H9 (cell line): ENCODE measurements around the gene INSC. TPM values are rescaled to one million over a fixed set of nuclear protein-coding genes. Genes with fewer than 3 reads are reported as not detected.

ENCODE experiments used
- DNase-seq: peaks from one replicate; pipeline ENCODE4 v3.0.0-alpha.2; 2017
- H2AFZ ChIP-seq: one replicate; pipeline ENCODE4 v1.6.1; 2013; ENCODE audit warnings: mild to moderate bottlenecking, low read length, control low read depth, moderate library complexity
- H2AK5ac ChIP-seq: 2 replicates; pipeline ENCODE4 v1.6.1; 2013; ENCODE audit warnings: low read length, control low read depth, mixed read lengths; ENCODE audit not compliant: insufficient read length
- H2BK120ac ChIP-seq: one replicate; pipeline ENCODE4 v1.6.1; 2013; ENCODE audit warnings: low read depth, mild to moderate bottlenecking, low read length, control low read depth, inconsistent platforms; ENCODE audit not compliant: poor library complexity, severe bottlenecking
- H2BK12ac ChIP-seq: 2 replicates; pipeline ENCODE4 v1.6.1; 2013; ENCODE audit warnings: low read length, control low read depth, mixed read lengths, low read depth; ENCODE audit not compliant: insufficient read length
- H2BK15ac ChIP-seq: 2 replicates; pipeline ENCODE4 v1.6.1; 2013; ENCODE audit warnings: low read depth, low read length, control low read depth
- H2BK20ac ChIP-seq: one replicate; pipeline ENCODE4 v1.6.1; 2013; ENCODE audit warnings: low read depth, mild to moderate bottlenecking, low read length, control low read depth, inconsistent platforms; ENCODE audit not compliant: poor library complexity, severe bottlenecking
- H2BK5ac ChIP-seq: 2 replicates; pipeline ENCODE4 v1.6.1; 2013; ENCODE audit warnings: low read length, control low read depth, mixed read lengths; ENCODE audit not compliant: insufficient read length
- H3K14ac ChIP-seq: 2 replicates; pipeline ENCODE4 v1.6.1; 2013; ENCODE audit warnings: low read length, control low read depth; ENCODE audit not compliant: insufficient read depth
- H3K18ac ChIP-seq: 2 replicates; pipeline ENCODE4 v1.6.1; 2013; ENCODE audit warnings: low read depth, mild to moderate bottlenecking, mixed read lengths, low read length, control low read depth; ENCODE audit not compliant: insufficient read length
- H3K23ac ChIP-seq: 2 replicates; pipeline ENCODE4 v1.6.1; 2013; ENCODE audit warnings: low read length, control low read depth, mixed read lengths, low read depth; ENCODE audit not compliant: insufficient read length
- H3K23me2 ChIP-seq: 2 replicates; pipeline ENCODE4 v1.6.1; 2013; ENCODE audit warnings: low read depth, mild to moderate bottlenecking, mixed read lengths, low read length, control low read depth; ENCODE audit not compliant: insufficient read length, poor library complexity, severe bottlenecking
- H3K27ac ChIP-seq: 2 replicates; pipeline ENCODE4 v1.5.1; 2013; ENCODE audit warnings: low read length, control low read depth, mixed read lengths, low read depth; ENCODE audit not compliant: insufficient read length
- H3K27me3 ChIP-seq: 2 replicates; pipeline ENCODE4 v1.6.1; 2013; ENCODE audit warnings: low read length, control low read depth, inconsistent platforms; ENCODE audit not compliant: insufficient read depth
- H3K4ac ChIP-seq: 2 replicates; pipeline ENCODE4 v1.6.1; 2013; ENCODE audit warnings: low read depth, mild to moderate bottlenecking, control low read depth, inconsistent platforms, low read length, moderate library complexity
- H3K4me1 ChIP-seq: 2 replicates; pipeline ENCODE4 v1.6.1; 2013; ENCODE audit warnings: low read length, control low read depth, inconsistent platforms; ENCODE audit not compliant: insufficient read depth
- H3K4me2 ChIP-seq: 2 replicates; pipeline ENCODE4 v1.6.1; 2013; ENCODE audit warnings: low read length, control low read depth, mixed read lengths; ENCODE audit not compliant: insufficient read length, insufficient read depth
- H3K56ac ChIP-seq: 2 replicates; pipeline ENCODE4 v1.6.1; 2013; ENCODE audit warnings: low read depth, mild to moderate bottlenecking, mixed read lengths, low read length, control low read depth; ENCODE audit not compliant: insufficient read length
- H3K79me1 ChIP-seq: 2 replicates; pipeline ENCODE4 v1.6.1; 2013; ENCODE audit warnings: low read depth, mild to moderate bottlenecking, moderate library complexity, low read length, control low read depth, inconsistent platforms; ENCODE audit not compliant: insufficient read depth, poor library complexity, severe bottlenecking
- H3K79me2 ChIP-seq: 2 replicates; pipeline ENCODE4 v1.6.1; 2013; ENCODE audit warnings: low read length, control low read depth, inconsistent platforms; ENCODE audit not compliant: insufficient read depth
- H3K9ac ChIP-seq: 2 replicates; pipeline ENCODE4 v1.6.1; 2013; ENCODE audit warnings: low read length, control low read depth, mixed read lengths; ENCODE audit not compliant: insufficient read length; ENCODE audit errors: extremely low read depth
- H3K9me3 ChIP-seq: one replicate; pipeline ENCODE4 v1.6.1; 2013; ENCODE audit warnings: low read depth, low read length, inconsistent platforms; ENCODE audit not compliant: control insufficient read depth
- H3T11ph ChIP-seq: one replicate; pipeline ENCODE4 v1.6.1; 2013; ENCODE audit warnings: mild to moderate bottlenecking, low read length, control low read depth, inconsistent platforms
- H4K20me1 ChIP-seq: one replicate; pipeline ENCODE4 v1.6.1; 2013; ENCODE audit not compliant: control insufficient read depth, insufficient read length, insufficient read depth
- H4K5ac ChIP-seq: 2 replicates; pipeline ENCODE4 v1.6.1; 2013; ENCODE audit warnings: low read depth, mild to moderate bottlenecking, mixed read lengths, low read length, control low read depth; ENCODE audit not compliant: insufficient read length
- H4K8ac ChIP-seq: replicated peaks from 2 replicates; pipeline ENCODE4 v1.6.1; 2013; ENCODE audit warnings: low read length, control low read depth, mixed read lengths, low read depth; ENCODE audit not compliant: insufficient read length
- H4K91ac ChIP-seq: 2 replicates; pipeline ENCODE4 v1.6.1; 2013; ENCODE audit warnings: low read depth, mild to moderate bottlenecking, moderate library complexity, mixed read lengths, low read length, control low read depth; ENCODE audit not compliant: insufficient read length
- H3K27ac Mint-ChIP-seq, 3 experiments: 2 replicates in 2 of 3; 3 replicates in 1 of 3; pipeline ENCODE4 v1.8.0; 2020 to 2021; ENCODE audit warnings: mixed read lengths in 3 of 3, mild to moderate bottlenecking in 1 of 3, moderate library complexity in 1 of 3
- H3K27me3 Mint-ChIP-seq: 2 replicates; pipeline ENCODE4 v1.8.0; 2021; ENCODE audit warnings: low read depth, mild to moderate bottlenecking, moderate library complexity, mixed read lengths
- H3K36me3 Mint-ChIP-seq, 3 experiments: 2 replicates in 2 of 3; 3 replicates in 1 of 3; pipeline ENCODE4 v1.8.0; 2020 to 2021; ENCODE audit warnings: low read depth in 3 of 3, mixed read lengths in 3 of 3; ENCODE audit not compliant: insufficient read depth in 1 of 3
- H3K4me1 Mint-ChIP-seq, 2 experiments: 2 replicates each; pipeline ENCODE4 v1.8.0; 2020; ENCODE audit warnings: mixed read lengths in 2 of 2
- H3K4me3 Mint-ChIP-seq, 2 experiments: 2 replicates in 1 of 2; 3 replicates in 1 of 2; pipeline ENCODE4 v1.8.0; 2020 to 2021; ENCODE audit warnings: mild to moderate bottlenecking in 2 of 2, mixed read lengths in 2 of 2, moderate library complexity in 1 of 2
- H3K9me3 Mint-ChIP-seq, 2 experiments: 2 replicates in 1 of 2; 3 replicates in 1 of 2; pipeline ENCODE4 v1.8.0; 2020; ENCODE audit warnings: mild to moderate bottlenecking in 2 of 2, mixed read lengths in 2 of 2, moderate library complexity in 1 of 2
- WGBS: extraction: QIAGEN DNeasy Blood & Tissue Kit; methylation state at CpG from one replicate; pipeline ENCODE4 v1.1.7; 2013; ENCODE audit warnings: missing lambda C conversion rate, low lambda C conversion rate, mixed read lengths; ENCODE audit not compliant: insufficient read length; ENCODE audit errors: extremely low coverage; 5-methylcytosine and 5-hydroxymethylcytosine counted together
- total RNA-seq: library from RNA; stranded (reverse); gene quantifications from 2 replicates; pipeline ENCODE4 v1.2.1, GENCODE V29; 2021
- TF ChIP-seq, protein P1 (sequence below): fragments of 200-600 bp; sonication (generic); conservative IDR thresholded peaks from 3 replicates; pipeline ENCODE4 v1.8.0; 2021; ENCODE audit warnings: antibody characterized with exemption, mild to moderate bottlenecking

The INSC gene
- total RNA-seq, 1 experiment from 2014 or later: not detected

DNA sequence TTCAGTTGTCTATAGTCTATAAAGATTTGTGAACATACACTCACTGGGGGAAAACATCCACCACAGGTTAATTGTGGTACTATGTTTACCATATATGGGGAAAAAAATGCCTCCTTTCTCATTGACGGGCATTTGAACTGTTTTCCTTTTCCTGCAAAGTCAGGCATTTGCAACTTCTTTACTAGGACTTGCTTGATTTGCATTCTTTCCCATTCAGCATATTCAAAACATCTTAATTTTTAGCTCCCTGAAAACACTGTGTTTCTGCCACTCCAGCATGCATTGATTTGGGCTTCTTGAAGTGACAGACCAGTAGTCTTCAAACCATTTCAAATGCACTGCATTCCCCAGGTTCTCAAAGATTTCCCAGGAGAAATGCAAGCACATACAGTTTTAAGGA is 67.6 kb downstream of the INSC start:
- Mint-ChIP-seq H3K27me3 (peaks cover 2% of the 10 kb centered on the region; the same call in 1 of the 2 replicates), H3K9me3 (no peaks in the 10 kb centered on the region)

More for the DNA sequence above, 67.6 kb downstream of the INSC start:
- Histone ChIP-seq H3K23ac (no peak overlapping the region), H4K91ac (no peak overlapping the region), H2BK20ac (no peak overlapping the region), H2BK120ac (no peak overlapping the region), H3K4ac (no peak overlapping the region), H3K56ac (no peak overlapping the region), H3K4me1 (peaks cover 3% of the 10 kb centered on the region; the same call in 1 of the 2 replicates), H3K79me1 (no peaks in the 10 kb centered on the region), H3K79me2 (no peaks in the 10 kb centered on the region), H3T11ph (no peak overlapping the region), H3K9ac (no peak overlapping the region), H4K20me1 (no peaks in the 10 kb centered on the region), H2AK5ac (no peak overlapping the region), H3K9me3 (no peaks in the 10 kb centered on the region), H3K18ac (no peak overlapping the region), H3K23me2 (no peaks in the 10 kb centered on the region), H4K5ac (no peak overlapping the region), H4K8ac (no peak overlapping the region), H3K27ac (no peak overlapping the region), H2AFZ (no peak overlapping the region), H2BK12ac (no peak overlapping the region), H3K4me2 (no peak overlapping the region), H3K14ac (no peak overlapping the region), H3K27me3 (no peaks in the 10 kb centered on the region), H2BK5ac (no peak overlapping the region), H2BK15ac (no peak overlapping the region)
- no peak for DNase-seq
- no CpG with 5 or more reads among the region's 1 CpG for WGBS
- Mint-ChIP-seq H3K4me3 (no peak overlapping the region), H3K4me1 (peaks cover 15 to 18% of the 10 kb centered on the region in 2 experiments), H3K36me3 (peaks cover 0 to 2% (median 0%) of the 10 kb centered on the region in 3 experiments; a peak in 1 of 7 replicates), H3K27ac (no peak overlapping the region)
- TF ChIP-seq, protein P1, sequence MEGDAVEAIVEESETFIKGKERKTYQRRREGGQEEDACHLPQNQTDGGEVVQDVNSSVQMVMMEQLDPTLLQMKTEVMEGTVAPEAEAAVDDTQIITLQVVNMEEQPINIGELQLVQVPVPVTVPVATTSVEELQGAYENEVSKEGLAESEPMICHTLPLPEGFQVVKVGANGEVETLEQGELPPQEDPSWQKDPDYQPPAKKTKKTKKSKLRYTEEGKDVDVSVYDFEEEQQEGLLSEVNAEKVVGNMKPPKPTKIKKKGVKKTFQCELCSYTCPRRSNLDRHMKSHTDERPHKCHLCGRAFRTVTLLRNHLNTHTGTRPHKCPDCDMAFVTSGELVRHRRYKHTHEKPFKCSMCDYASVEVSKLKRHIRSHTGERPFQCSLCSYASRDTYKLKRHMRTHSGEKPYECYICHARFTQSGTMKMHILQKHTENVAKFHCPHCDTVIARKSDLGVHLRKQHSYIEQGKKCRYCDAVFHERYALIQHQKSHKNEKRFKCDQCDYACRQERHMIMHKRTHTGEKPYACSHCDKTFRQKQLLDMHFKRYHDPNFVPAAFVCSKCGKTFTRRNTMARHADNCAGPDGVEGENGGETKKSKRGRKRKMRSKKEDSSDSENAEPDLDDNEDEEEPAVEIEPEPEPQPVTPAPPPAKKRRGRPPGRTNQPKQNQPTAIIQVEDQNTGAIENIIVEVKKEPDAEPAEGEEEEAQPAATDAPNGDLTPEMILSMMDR: no peak
